NCI-H2081 treated with DMSO at 0.1 percent for 48 hours (cell line): Measurements from ENCODE around the gene MYOD1.

Experiments
- DNase-seq: peaks from one replicate; lab custom pipeline; 2025; lab: John Stamatoyannopoulos, UW

The MYOD1 gene

GRCh38 chr11:17750013-17750800 is 30.8 kb downstream of the MYOD1 start:
- DNase-seq, result no peak

GRCh38 chr11:17750801-17751165 is 31.4 kb downstream of the MYOD1 start:
- DNase-seq, result no peak

- no peak for DNase-seq
Measured at GRCh38 chr11:17751558-17751957, 32.2 kb downstream of the MYOD1 start.

GRCh38 chr11:17752144-17752543 is 32.8 kb downstream of the MYOD1 start:
- no peak for DNase-seq

GRCh38 chr11:17753153-17753552 is 33.8 kb downstream of the MYOD1 start:
- DNase-seq, result no peak

DNA sequence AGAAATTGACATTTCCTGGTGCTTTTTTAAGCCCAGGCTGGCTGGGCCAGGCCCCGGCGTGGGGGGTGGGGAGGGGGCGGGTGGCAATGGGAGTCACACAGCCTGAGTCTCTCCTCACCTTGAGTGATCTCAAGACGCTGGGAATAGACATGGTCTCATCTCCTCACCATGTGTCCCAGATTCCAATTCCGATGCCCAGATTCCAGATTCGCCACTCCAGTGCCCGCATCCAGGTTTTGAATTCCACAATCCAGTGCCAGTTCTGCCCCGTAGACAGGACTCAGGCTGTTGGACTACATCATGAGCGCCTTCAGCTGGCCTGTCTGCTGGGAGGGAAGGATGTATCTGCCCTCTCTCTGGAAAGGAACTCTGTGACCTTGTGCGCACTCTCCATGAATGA is 34.3 kb downstream of the MYOD1 start:
- no peak for DNase-seq

DNA sequence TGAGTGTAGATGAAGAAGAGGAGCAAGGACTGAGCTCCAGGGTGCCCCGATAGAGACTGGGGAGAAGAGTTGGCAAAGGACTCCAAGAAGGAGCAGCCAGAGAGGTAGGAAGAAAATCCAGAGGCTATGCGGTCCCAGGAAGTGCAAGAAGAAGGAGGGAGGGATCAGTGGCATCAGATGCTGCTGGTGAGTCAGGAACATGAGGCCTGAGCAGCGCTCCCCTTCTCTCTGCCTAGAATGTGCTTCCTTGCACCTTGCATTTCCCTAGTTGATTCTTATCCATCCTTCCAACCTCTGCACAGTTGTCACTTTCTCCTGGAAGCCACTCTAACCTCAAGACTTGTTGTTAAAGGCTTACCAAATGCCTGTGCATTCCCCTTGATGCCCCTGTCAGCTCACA is 36.5 kb downstream of the MYOD1 start:
- no peak for DNase-seq

GRCh38 chr11:17760102-17761029 is 41.0 kb downstream of the MYOD1 start:
- no peak for DNase-seq

- DNase-seq, result no peak
Measured at GRCh38 chr11:17762309-17762974, 43.1 kb downstream of the MYOD1 start.

DNA sequence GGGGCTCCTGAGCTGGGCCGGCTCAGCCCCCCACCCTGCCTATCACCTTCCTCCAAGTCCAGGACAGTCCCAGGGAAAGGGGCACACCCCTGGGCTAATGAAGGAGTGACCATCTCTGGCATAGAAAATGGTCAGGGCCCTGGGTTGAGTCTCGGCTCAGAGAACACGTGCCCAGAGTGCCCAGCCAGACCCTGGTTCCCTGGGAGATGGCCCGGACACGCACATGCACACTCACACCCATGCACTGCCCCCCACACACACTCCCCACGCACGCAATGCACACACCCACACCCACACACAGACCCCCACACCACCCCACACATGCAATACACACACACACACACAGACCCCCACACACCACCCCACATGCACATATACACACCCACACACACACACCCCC is 43.9 kb downstream of the MYOD1 start:
- DNase-seq, result no peak

- DNase-seq, result no peak
Measured at GRCh38 chr11:17763703-17764102, 44.3 kb downstream of the MYOD1 start.

GRCh38 chr11:17764446-17765218 is 45.3 kb downstream of the MYOD1 start:
- no peak for DNase-seq

DNA sequence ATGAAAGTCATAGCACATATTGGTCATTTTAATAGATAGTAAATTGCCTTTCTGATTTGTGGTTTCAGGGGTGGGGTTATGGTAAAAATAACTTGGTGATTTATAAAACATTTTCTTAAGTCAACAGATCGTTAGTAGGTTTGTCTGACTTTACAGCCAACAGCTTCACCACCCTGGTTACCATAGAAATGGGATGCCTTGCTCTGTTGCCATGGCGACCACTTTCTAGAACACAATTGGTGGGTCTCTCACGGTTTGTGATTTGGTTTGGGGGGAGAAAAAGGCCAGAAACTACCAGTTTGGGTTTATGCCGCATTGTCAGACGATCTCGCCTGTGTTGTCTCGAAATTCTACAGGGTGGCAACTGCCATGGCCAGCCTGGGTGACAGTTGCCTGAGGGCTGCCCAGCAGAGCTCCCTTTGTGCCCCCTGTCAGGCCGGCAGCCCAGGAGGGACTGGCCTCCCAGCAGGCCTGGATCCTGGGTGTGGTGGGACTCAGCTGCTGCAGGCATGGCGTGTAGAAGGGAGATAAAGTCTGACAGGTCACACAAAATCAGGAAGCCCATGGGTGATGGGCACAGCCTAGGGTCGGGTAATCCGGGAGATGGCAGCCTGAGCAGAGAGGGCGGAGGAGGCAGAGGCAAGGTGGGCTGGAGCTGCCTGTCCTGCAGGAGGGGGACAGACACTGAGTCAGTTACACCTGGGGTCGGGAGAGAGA is 46.1 kb downstream of the MYOD1 start:
- DNase-seq, result no peak

DNA sequence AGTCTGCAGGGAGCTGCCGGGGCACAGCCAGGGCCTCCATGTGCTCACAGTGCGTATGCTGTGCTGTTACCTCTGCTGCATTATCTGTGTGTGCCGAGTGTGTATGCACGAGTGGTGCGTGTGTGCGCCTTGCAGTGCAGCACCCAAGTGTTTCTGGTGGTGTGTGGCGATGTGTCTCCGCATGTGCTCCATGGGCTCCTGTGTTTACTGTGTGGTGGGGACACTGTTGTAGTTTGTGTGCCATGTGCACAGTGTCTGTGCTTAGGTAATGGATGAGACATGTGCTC is 46.6 kb downstream of the MYOD1 start:
- DNase-seq, result no peak

GRCh38 chr11:17766590-17766989 is 47.2 kb downstream of the MYOD1 start:
- DNase-seq, result no peak

DNA sequence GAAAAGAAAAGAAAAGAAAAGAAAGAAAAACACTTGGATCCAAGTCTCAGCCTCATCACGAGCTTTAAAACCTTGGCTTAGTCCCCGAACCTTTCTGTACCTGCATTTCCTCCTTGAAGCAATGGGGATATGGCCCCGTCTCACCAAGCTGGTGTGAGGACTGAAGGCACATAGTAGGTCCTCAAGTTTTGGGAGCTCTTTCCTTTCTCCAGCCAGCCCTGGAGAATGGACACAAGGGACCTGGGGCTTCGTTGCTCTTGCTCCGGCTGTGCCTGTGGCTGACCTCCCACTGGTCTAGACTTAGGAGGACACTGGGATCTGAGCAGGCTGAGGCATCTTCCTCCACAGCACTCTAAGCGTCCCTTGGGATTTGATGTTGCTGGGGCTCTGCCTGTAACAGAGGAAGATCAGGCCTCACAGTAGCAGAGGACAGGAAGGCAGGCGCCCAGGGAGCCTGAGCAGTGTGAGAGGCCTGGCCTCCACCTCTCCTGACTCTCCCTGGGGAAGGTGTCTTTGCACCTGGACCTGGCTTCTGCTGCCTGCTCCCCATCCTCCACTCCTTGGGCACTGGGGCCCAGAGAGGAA is 48.0 kb downstream of the MYOD1 start:
- no peak for DNase-seq

GRCh38 chr11:17767914-17768313 is 48.5 kb downstream of the MYOD1 start:
- DNase-seq, result no peak

- no peak for DNase-seq
Measured at GRCh38 chr11:17768547-17768946, 49.2 kb downstream of the MYOD1 start.

- DNase-seq, result no peak
Measured at GRCh38 chr11:17769218-17769617, 49.8 kb downstream of the MYOD1 start.

GRCh38 chr11:17770048-17770652 is 50.8 kb downstream of the MYOD1 start:
- no peak for DNase-seq

- no peak for DNase-seq
Measured at GRCh38 chr11:17770917-17771316, 51.5 kb downstream of the MYOD1 start.
